HG03575 (cell line): ENCODE results near the gene RFTN1.
"Not testable (repeated sequence)": the region's sequence is repeated elsewhere in the genome, so short reads cannot be mapped to it uniquely, and the experiment has no call there.

ENCODE experiments used
- ATAC-seq: cut with Tn5 transposase; IDR thresholded peaks from one replicate; pipeline ENCODE4 v1.9.1; 2021; ENCODE audit not compliant: unreplicated experiment, insufficient number of reproducible peaks, low FRiP score; ENCODE audit errors: extremely low read depth

Gene RFTN1

DNA sequence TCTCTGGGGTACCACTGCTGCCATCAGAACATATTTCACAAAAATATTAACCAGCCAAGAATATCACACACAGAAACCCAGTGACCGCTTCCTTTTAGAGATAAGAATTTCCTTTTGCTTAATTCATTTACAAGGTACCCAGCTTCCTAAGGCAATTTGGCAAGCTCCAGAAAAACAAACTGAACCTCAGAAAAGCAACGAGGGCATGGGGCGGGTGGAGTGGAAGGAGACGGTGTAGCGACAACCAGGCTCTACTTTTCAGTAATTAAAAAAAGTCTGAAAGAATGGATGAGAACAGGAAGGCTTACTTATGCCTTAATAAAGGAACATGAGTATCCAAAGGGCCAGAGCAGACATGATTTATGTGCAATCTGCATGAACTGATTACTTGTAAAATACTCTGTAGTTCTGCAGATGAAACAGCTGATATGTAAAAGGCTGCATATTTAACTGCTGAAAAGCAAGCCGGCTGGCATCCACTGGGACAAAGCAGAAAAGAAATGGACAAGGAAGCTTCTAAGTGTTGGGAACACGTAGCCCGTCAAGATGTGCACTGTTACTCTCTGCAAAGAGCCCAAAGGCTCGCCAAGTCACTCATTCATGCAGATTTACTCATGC is 18.6 kb downstream of the RFTN1 start:
- ATAC-seq: no peak

DNA sequence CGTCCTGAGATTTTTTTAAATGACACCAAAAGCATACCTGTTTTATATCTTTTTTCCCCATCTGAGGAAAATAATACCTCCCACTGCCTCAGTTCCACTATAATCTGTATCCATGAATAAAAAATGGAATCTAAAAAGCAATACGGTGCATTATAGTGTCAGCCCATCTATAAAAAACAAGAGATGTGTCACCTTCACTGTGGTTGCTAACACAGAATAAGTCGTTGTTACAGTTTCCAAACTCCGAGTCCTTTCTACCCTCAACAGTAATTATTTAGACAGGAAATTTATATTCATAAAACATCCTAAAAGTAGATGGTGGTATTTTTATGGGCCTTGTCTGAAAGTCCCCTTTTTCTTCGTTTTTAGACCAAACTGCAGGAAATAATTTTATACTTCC is 19.4 kb downstream of the RFTN1 start:
- no peak for ATAC-seq

DNA sequence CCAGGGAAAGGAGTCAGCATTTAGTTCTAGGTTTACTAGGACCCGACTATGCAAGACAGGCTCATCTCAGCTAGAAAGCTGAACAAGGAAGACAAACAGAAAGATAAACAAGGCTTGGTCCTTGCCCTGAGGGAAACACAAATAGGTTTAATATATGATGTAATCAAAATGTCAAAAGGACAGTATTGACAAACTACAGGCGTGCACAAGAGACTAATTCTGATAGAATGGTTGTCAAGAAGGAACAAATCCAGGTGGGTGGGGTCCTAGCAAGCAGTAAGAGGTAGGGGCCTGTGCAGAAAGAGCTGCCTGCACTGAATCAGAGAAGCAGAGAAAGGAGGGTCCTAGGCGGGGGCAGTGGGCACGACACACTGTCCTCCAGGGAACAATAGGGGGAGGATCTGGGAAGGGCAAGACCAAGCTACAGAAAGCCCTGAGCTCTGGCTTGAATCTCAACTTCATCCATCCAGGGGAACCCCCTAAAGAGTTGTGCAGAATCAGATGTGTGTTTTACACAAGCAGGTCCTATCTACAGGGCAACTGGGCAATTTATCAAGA is 23.4 kb downstream of the RFTN1 start:
- ATAC-seq: no peak

DNA sequence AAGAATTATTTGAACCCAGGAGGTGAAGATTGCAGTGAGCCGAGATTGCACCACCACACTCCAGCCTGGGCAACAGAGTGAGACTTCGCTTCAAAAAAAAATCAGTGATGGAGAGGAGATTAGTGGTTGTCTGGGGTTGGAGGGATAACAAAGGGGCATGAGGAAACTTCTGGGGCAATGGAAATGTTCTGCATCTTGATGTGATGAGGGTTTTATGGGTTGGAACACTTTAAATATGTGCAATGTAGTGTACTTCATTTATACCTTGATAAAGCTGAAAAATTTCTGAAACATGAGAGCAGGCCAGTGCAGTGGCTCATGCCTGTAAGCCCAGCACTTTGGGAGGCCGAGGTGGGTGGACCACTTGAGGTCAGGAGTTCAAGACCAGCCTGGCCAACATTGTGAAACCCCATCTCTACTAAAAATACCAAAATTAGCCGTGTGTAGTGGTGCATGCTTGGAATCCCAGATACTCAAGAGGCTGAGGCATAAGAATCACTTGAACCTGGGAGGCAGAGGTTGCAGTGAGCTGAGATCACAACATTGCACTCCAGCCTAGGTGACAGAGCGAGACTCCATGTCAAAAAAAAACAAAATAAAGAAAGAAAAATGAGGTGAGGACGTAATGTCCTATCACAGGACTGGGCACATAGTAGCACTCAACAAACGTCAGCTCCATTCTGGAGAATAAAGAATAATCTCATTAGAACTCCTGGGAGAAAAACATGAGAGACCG is 24.0 kb downstream of the RFTN1 start:
- ATAC-seq: not testable (repeated sequence)

DNA sequence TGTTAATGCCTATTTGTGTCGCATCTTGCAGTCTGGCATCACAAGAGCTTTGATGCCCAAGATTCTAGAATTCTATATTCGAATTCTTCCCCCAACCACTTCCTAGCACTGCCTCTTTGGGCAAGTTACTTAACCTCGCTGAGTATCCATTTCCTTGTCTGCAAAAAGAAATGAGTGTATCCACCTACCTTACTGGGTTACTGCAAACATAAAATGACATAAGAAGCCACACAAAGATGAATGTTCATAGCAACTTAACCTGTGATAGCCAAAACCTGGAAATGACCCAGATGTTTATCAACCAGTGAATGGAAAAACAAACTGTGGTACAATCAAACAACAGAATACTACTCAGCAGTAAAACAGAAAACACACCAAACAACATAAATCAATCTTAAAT is 24.9 kb downstream of the RFTN1 start:
- no peak for ATAC-seq

DNA sequence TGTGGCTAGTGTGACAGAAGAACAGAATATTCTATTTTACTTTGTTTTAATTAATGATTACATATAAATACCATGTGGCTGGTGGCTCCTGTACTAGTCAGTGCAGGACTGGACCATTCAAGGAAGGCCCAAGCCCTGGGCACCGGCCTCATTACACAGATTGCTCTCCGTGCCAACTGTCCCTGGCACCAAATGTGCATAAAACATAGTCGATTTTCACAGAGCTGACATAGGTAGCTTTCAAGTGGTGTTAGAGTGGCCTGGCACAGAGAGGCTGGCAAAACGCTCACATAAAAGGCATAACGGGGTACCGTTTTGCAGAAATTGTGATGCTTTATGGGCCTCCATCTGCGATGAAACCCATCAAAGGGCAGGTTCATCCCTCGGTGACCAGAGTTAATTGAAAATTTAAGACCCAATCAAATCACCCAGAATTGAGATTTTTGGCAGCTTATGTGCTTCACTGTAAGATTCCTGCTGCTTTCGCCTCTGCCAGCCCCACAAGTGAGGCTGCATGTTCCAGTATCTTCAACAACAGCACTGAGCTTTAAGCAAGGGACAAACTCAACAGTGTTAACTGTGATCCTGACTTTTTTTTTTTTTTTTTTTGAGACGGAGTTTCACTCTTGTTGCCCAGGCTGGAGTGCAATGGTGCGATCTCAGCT is 25.9 kb downstream of the RFTN1 start:
- no peak for ATAC-seq

DNA sequence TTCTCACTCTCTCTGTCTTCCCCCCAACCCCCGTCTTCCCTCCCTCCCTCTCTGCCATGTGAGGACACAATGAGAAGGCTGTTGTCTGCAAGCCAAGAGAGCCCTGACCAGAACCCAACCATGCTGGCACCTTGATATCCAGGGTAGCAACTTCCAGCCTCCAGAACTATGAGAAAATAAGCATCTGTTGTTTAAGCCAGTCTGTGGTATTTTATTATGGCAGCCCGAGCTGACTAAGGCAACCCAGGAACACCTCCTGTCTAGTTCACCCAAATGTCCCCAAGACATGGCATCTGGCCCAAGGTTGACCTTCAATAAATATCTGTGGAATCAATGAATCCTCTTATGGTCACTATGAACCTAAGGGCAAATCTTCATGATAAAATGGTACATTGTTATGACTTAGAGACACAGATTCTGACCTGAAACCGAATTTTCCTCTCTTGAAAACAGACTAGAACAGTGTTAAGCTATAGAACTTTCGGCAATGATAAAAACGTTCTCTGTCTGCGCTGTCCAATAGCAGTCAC is 26.5 kb downstream of the RFTN1 start:
- no peak for ATAC-seq

DNA sequence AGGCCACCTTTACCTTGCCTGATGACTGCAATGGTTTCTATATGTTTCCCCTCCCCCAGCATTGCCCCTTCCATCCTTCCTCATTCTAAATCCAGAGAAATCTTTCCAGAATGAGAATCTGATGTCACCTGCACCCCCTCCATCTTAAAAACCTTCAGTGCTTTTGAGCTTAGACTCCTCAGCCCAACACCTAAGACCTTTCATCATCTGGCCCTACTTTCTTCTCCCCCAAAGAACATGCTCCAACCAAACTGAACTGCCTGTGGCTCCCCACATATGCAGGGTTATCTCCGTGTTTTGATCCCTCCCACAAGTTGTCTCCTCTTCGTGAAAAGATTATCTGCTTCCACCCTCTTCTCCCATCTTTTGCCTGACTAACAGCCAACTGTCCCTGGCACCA is 27.3 kb downstream of the RFTN1 start:
- no peak for ATAC-seq

DNA sequence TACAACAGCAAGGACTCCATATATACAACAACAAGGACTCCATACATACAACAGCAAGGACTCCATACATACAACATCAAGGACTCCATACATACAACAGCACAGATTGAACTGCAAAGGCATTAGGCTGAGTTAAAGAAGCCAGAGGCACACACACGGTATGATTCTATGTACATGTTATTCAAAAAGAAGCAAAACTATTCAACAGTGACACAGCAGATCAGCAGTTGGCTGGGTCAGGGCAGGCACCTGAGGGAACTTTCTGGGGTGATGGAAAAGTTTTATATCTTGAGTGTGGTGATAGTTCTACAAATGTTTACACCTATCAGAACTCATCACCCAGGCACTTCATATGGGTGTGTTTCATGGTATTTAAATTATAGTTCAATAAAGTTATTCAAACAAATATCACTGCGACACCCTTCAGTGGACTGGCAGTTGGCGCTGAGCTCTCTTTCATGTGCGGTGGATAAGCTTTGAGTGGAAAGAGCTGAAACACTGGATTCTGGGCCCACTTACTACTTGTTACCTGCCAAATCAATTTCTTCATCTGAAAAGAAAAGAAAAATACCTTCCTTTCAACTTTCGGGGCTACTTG is 28.0 kb downstream of the RFTN1 start:
- no peak for ATAC-seq

DNA sequence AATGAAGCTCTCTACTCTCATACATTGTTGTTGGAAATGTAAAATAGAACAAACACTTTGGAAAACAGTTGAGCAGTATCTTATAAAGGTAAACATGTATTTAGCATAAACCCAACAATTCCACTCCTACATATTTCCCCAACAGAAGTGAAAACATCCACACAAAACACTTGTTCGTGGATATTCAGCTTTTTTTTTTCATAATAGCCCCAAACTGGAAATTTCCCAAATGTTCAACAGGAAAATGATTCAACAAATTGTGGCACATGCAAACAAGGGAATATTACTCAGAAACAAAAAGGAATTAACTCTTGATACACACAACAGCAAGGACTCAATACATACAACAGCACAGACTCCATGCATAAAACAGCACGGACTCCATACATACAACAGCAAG is 28.5 kb downstream of the RFTN1 start:
- no peak for ATAC-seq

DNA sequence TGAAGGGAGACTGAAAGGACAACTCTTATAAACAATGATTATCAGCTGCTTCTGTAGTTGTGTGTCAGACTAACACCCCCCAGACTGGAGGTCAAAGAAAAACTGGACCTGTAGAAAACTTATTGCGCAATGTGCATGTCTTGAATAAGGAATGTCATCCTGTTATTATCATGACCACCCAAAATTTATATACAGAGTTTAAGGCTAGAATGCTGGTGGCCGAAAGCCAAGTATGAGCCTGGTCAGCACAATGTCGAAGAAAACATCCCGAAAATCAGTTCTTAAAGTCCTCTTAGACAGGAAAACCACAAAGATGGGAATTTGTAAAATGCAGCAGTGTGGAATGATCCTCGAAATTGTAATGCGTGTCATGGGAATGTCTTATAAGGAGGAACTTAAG is 29.3 kb downstream of the RFTN1 start:
- ATAC-seq: no peak

DNA sequence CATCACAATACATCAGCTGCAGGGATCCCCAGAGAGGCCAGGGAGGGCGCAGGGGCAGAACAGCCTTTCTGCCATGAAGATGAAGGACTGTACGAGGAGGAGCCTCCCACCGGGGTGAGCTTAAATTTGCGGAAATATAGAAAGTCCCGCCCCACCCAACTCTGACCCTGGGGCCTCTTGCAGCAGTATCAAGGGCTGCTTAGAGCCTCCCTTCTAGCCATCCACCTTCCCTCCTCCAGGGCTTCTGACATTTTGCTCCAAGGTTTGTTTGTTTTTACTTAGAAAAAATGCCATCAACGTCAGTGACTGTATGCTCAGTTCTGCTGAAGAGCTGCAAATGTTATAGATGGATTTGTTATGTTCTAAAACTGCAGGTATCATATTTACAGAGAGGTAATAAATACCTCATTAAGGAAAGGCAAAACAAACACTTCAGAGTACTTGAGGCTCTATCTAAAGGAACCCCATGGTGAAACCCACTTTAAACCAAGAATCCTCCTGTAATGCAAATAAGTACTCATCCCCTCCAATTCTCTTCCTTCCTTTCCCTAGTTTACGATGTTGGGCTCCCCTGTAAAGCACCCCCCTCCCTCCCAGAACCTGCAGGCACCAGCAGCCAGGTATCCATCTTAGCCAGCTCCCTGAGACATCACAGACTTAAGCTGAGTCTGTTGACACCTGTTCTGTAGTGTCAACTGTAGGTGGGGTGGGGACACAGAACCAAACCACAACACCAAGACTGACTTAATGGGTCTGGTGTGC is 30.5 kb downstream of the RFTN1 start:
- ATAC-seq: no peak

DNA sequence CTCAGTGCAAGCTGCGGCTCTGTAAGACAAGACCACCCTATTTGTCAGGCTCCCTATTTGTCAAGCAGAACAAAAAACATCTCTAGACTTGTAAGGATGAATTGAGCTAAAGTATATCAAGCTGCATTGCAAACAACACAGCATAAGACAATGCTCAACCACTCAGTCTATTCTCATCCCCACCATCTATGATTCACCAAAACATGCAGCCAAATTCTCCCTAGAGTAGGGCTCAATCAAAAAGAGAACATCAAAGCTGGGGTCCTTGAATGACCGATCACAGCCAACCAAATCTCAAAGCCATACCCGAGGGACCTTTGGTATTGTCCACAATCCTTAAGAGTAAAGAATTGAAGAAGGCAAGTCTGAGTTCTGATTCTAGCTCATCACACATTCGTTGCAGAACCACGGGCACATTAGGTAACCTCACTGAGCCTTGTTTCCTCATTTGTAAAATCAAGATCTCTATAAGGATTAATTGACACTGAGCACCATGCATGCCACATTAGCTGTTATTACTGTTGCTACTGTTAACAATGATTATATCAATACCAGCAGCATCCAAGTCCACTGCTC is 31.2 kb downstream of the RFTN1 start:
- no peak for ATAC-seq

DNA sequence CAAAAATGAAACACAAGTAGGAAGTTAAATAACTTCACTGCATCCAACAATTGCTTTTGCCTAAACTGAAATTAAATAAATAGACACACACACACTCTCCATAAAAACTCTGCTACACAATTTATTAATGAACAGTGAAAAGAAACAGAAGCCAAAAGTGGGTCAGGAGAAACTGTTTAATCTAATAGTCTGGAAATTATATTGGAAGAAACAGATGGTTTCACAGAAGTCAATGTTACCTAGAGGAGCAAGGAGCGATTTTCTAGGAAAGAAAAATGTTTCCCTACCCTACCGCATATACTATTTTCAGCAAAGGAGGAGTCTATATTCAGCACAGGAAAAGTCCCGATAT is 32.0 kb downstream of the RFTN1 start:
- no peak for ATAC-seq

DNA sequence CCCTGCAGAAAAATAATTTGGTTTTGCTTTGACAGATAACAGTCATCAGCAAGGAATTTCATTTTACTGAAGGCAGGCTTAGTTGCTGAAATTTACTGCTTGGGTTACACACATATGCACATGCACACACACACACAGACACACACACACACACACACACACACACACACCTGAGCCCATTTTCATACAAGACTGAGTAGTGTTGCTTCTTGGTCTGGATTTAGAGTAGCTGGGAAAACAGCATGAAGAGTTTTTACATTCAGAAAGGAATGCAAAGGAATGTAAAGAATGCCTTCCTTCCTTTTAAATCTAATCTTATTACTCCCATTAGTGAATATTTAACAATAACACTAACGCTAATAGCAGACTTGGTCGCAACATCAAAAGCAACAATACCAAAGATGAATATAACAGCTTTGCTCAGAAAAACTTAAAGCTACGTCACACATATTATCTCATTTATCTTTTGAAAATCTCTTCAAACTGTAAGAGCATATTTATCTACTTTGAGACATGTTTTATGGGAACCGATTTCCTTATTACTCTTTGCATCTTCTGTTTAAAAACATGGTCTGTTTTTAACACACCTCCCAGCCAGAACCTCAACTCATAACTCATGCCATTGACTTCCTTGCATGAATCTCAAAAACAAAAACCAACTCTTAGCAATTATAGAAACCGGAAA is 32.5 kb downstream of the RFTN1 start:
- no peak for ATAC-seq

DNA sequence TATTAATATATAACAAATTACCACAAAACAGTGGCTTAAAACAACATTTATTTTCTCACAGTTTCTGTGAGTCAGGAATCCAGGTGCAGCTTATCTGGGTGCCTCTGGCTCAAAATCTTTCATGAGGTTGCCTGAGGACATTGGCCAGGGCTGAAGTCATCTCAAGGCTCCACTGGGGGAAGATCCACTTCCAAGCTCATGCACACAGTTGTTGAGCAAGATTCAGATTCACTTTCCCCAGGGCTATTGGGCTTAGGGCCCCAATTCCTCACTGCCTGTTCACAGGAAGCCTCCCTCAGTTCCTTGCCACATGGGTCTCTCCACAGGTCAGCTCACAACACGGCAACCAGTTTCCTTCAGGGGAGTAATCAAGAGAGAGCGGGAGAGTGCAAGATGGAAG is 35.0 kb downstream of the RFTN1 start:
- ATAC-seq: no peak

DNA sequence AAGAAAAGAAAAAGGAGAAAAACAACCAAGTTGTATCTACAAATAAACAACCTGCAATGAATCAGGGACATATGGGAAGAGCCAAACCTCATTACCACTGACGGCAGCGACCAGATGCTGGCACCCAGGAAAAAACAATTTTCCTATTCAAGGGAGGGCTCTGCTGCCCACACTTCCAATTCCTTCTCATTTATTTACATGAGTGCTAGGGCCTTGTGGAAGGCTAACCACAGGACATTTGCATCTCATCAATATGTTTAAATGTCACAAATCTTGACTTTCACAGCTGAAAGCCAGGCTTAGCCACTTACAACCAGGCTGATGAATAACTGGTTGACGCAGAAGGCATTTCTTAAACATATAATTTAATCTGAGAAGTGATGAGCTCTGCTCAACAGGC is 36.0 kb downstream of the RFTN1 start:
- no peak for ATAC-seq

DNA sequence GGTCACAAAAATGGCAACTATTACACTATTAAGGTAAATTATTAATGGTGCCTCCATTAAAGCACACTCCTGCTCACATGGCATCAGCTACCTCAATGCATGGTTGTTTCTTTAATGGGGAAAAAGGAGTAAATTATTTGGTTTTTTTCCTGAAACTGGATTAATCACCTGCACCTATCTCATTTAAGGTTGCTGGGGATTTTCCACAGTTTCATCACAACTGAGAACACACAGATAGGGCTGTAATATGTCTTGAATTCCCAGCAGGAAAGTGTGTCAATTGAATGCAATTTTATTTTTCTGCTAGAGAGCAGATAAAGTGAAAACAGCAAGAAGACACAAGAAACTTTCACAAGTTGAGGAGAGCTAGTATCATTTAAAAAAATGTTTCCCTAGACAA is 36.4 kb downstream of the RFTN1 start:
- no peak for ATAC-seq
